Effector memory CD8-positive, alpha-beta T cell (primary cell): Measurements from ENCODE around the gene MEGF10.

Experiments used
- ATAC-seq: fragments of 150-1000 bp; cut with Tn5 transposase; replicated peaks from 2 replicates; pipeline ENCODE4 v1.10.0; 2021; ENCODE audit warnings: mild to moderate bottlenecking, moderate library complexity
- DNase-seq, 3 experiments: peaks; one replicate each; pipeline ENCODE4 v3.0.0; 2021
- H3K27ac Mint-ChIP-seq, 2 donors: one replicate each; pipeline ENCODE4 v1.8.0; 2022; ENCODE audit warnings: mild to moderate bottlenecking in 2 of 2, mixed read lengths in 2 of 2, moderate library complexity in 2 of 2
- H3K27me3 Mint-ChIP-seq, 2 donors: one replicate each; pipeline ENCODE4 v1.8.0; 2022; ENCODE audit warnings: mixed read lengths in 2 of 2
- H3K36me3 Mint-ChIP-seq: one replicate; pipeline ENCODE4 v1.8.0; 2022; ENCODE audit warnings: mild to moderate bottlenecking, moderate library complexity, mixed read lengths; ENCODE audit not compliant: insufficient read depth
- H3K4me1 Mint-ChIP-seq, 2 donors: one replicate each; pipeline ENCODE4 v1.8.0; 2022; ENCODE audit warnings: low read depth in 2 of 2, mixed read lengths in 2 of 2
- H3K4me3 Mint-ChIP-seq, 2 donors: one replicate each; pipeline ENCODE4 v1.8.0; 2022; ENCODE audit warnings: mild to moderate bottlenecking in 2 of 2, mixed read lengths in 2 of 2, moderate library complexity in 2 of 2
- H3K9me3 Mint-ChIP-seq, 2 donors: one replicate each; pipeline ENCODE4 v1.8.0; 2022; ENCODE audit warnings: mixed read lengths in 2 of 2

Gene MEGF10

GRCh38 chr5:127373858-127374491 lies 83.4 kb downstream of the MEGF10 start:
- Mint-ChIP-seq H3K27ac (no peak overlapping the region), H3K4me3 (no peak overlapping the region), H3K36me3 (no peaks in the 10 kb centered on the region), H3K27me3 (no peaks in the 10 kb centered on the region), H3K9me3 (peaks cover 0 to 2% of the 10 kb centered on the region in 2 donors), H3K4me1 (no peaks in the 10 kb centered on the region)
- DNase-seq (no peak), ATAC-seq (no peak)

GRCh38 chr5:127375124-127375523 lies 84.5 kb downstream of the MEGF10 start:
- Mint-ChIP-seq H3K27ac (no peak overlapping the region), H3K9me3 (peaks cover 0 to 4% of the 10 kb centered on the region in 2 donors), H3K4me3 (no peak overlapping the region), H3K4me1 (no peaks in the 10 kb centered on the region), H3K36me3 (no peaks in the 10 kb centered on the region), H3K27me3 (no peaks in the 10 kb centered on the region)
- ATAC-seq (no peak), DNase-seq (no peak)

GRCh38 chr5:127375544-127376091 lies 85.0 kb downstream of the MEGF10 start:
- Mint-ChIP-seq H3K36me3 (no peaks in the 10 kb centered on the region), H3K9me3 (peaks cover 0 to 4% of the 10 kb centered on the region in 2 donors), H3K27ac (no peak overlapping the region), H3K4me3 (no peak overlapping the region), H3K27me3 (no peaks in the 10 kb centered on the region), H3K4me1 (no peaks in the 10 kb centered on the region)
- DNase-seq = no peak
- no peak for ATAC-seq

- no peaks in the 10 kb centered on the region for H3K4me1 Mint-ChIP-seq
- DNase-seq = no peak
- H3K27ac Mint-ChIP-seq = no peak overlapping the region
- H3K4me3 Mint-ChIP-seq = no peak overlapping the region
- no peak for ATAC-seq
- peaks cover 0 to 2% of the 10 kb centered on the region in 2 donors for H3K9me3 Mint-ChIP-seq
- no peaks in the 10 kb centered on the region for H3K36me3 Mint-ChIP-seq
- H3K27me3 Mint-ChIP-seq = peaks cover 0 to 9% of the 10 kb centered on the region in 2 donors
Observed at GRCh38 chr5:127377651-127378050, 87.1 kb downstream of the MEGF10 start.

GRCh38 chr5:127385936-127386335 lies 95.3 kb downstream of the MEGF10 start:
- no peaks in the 10 kb centered on the region for H3K9me3 Mint-ChIP-seq
- H3K4me3 Mint-ChIP-seq = no peak overlapping the region
- H3K27ac Mint-ChIP-seq = no peak overlapping the region
- DNase-seq (no peak), ATAC-seq (no peak)
- H3K36me3 Mint-ChIP-seq = no peaks in the 10 kb centered on the region
- H3K4me1 Mint-ChIP-seq = no peaks in the 10 kb centered on the region
- H3K27me3 Mint-ChIP-seq = peaks cover 0 to 16% of the 10 kb centered on the region in 2 donors

GRCh38 chr5:127386557-127386956 lies 96.0 kb downstream of the MEGF10 start:
- no peak overlapping the region for H3K27ac Mint-ChIP-seq
- ATAC-seq (no peak), DNase-seq (no peak)
- no peaks in the 10 kb centered on the region for H3K4me1 Mint-ChIP-seq
- no peaks in the 10 kb centered on the region for H3K9me3 Mint-ChIP-seq
- H3K4me3 Mint-ChIP-seq = no peak overlapping the region
- H3K36me3 Mint-ChIP-seq = no peaks in the 10 kb centered on the region
- peaks cover 0 to 16% of the 10 kb centered on the region in 2 donors for H3K27me3 Mint-ChIP-seq

- no peaks in the 10 kb centered on the region for H3K4me1 Mint-ChIP-seq
- no peak overlapping the region for H3K4me3 Mint-ChIP-seq
- no peaks in the 10 kb centered on the region for H3K36me3 Mint-ChIP-seq
- DNase-seq (no peak), ATAC-seq (no peak)
- peaks cover 0 to 6% of the 10 kb centered on the region in 2 donors for H3K27me3 Mint-ChIP-seq
- H3K27ac Mint-ChIP-seq = no peak overlapping the region
- H3K9me3 Mint-ChIP-seq = no peaks in the 10 kb centered on the region
Observed at GRCh38 chr5:127389601-127390000, 99.0 kb downstream of the MEGF10 start.

GRCh38 chr5:127392762-127393161 lies 102.2 kb downstream of the MEGF10 start:
- peaks cover 13 to 22% of the 10 kb centered on the region in 2 donors for H3K27me3 Mint-ChIP-seq
- ATAC-seq (no peak), DNase-seq (no peak)
- no peaks in the 10 kb centered on the region for H3K4me1 Mint-ChIP-seq
- no peak overlapping the region for H3K4me3 Mint-ChIP-seq
- H3K36me3 Mint-ChIP-seq = no peaks in the 10 kb centered on the region
- no peak overlapping the region for H3K27ac Mint-ChIP-seq
- H3K9me3 Mint-ChIP-seq = no peaks in the 10 kb centered on the region

- peaks cover 13 to 22% of the 10 kb centered on the region in 2 donors for H3K27me3 Mint-ChIP-seq
- DNase-seq = no peak
- H3K9me3 Mint-ChIP-seq = no peaks in the 10 kb centered on the region
- H3K4me3 Mint-ChIP-seq = no peak overlapping the region
- no peak overlapping the region for H3K27ac Mint-ChIP-seq
- no peaks in the 10 kb centered on the region for H3K36me3 Mint-ChIP-seq
- no peaks in the 10 kb centered on the region for H3K4me1 Mint-ChIP-seq
- ATAC-seq = no peak
Observed at GRCh38 chr5:127396490-127397155, 106.0 kb downstream of the MEGF10 start.

- ATAC-seq = no peak
- no peaks in the 10 kb centered on the region for H3K4me1 Mint-ChIP-seq
- DNase-seq = no peak
- H3K36me3 Mint-ChIP-seq = no peaks in the 10 kb centered on the region
- peaks cover 13 to 28% of the 10 kb centered on the region in 2 donors for H3K27me3 Mint-ChIP-seq
- no peak overlapping the region for H3K4me3 Mint-ChIP-seq
- no peak overlapping the region for H3K27ac Mint-ChIP-seq
- H3K9me3 Mint-ChIP-seq = no peaks in the 10 kb centered on the region
Observed at GRCh38 chr5:127398508-127398907, 107.9 kb downstream of the MEGF10 start.

GRCh38 chr5:127399068-127399467 lies 108.5 kb downstream of the MEGF10 start:
- Mint-ChIP-seq H3K27me3 (peaks cover 13 to 28% of the 10 kb centered on the region in 2 donors), H3K36me3 (no peaks in the 10 kb centered on the region), H3K9me3 (no peaks in the 10 kb centered on the region), H3K4me1 (no peaks in the 10 kb centered on the region), H3K4me3 (no peak overlapping the region), H3K27ac (no peak overlapping the region)
- DNase-seq (no peak), ATAC-seq (no peak)

- DNase-seq (no peak), ATAC-seq (no peak)
- H3K27ac Mint-ChIP-seq = no peak overlapping the region
- no peaks in the 10 kb centered on the region for H3K36me3 Mint-ChIP-seq
- H3K4me1 Mint-ChIP-seq = no peaks in the 10 kb centered on the region
- H3K4me3 Mint-ChIP-seq = no peak overlapping the region
- peaks cover 13 to 36% of the 10 kb centered on the region in 2 donors for H3K27me3 Mint-ChIP-seq
- no peaks in the 10 kb centered on the region for H3K9me3 Mint-ChIP-seq
Observed at GRCh38 chr5:127400539-127400938, 109.9 kb downstream of the MEGF10 start.

- Mint-ChIP-seq H3K4me3 (no peak overlapping the region), H3K27ac (no peak overlapping the region), H3K36me3 (no peaks in the 10 kb centered on the region), H3K27me3 (peaks cover 9 to 32% of the 10 kb centered on the region in 2 donors), H3K9me3 (no peaks in the 10 kb centered on the region), H3K4me1 (no peaks in the 10 kb centered on the region)
- no peak for DNase-seq
- no peak for ATAC-seq
Observed at GRCh38 chr5:127400946-127401670, 110.5 kb downstream of the MEGF10 start.
